ENCODE results near the gene FURIN.

GRCh38 chr15:90918034-90918788 lies 49.8 kb downstream of the FURIN start:
- no peak for TF ChIP-seq POLR2AphosphoS5 (IDR thresholded peaks at IDR 0.05; ENCODE audit: low read depth)
- no peak for TF ChIP-seq CTCF (IDR thresholded peaks at IDR 0.05; ENCODE audit: insufficient read depth, low read length)

Data from HL-60 (cell line).